OCI-LY1 (cell line): ENCODE measurements around the gene FARS2.

Source experiments
- H2AFZ ChIP-seq: fragments of 200-600 bp; sonication (generic), shearing (Covaris generic); 2 replicates; pipeline ENCODE4 v1.6.0; 2014; ENCODE audit warnings: antibody characterized with exemption, mild to moderate bottlenecking, low read length
- H3F3A ChIP-seq: fragments of 200-600 bp; sonication (generic), shearing (Covaris generic); 2 replicates; pipeline ENCODE4 v1.6.0; 2014; ENCODE audit warnings: mild to moderate bottlenecking, antibody characterized with exemption, low read length, moderate library complexity; ENCODE audit not compliant: insufficient read depth
- H3K27ac ChIP-seq: fragments of 200-600 bp; sonication (generic); 2 replicates; pipeline ENCODE4 v1.5.1; 2014; ENCODE audit warnings: low read length, mixed run types, mild to moderate bottlenecking, low read depth; ENCODE audit not compliant: poor library complexity, severe bottlenecking
- H3K27me3 ChIP-seq: fragments of 200-600 bp; sonication (generic); 2 replicates; pipeline ENCODE4 v1.6.0; 2014; ENCODE audit warnings: antibody characterized with exemption, mild to moderate bottlenecking, low read length, moderate library complexity; ENCODE audit not compliant: insufficient read depth
- H3K36me3 ChIP-seq: fragments of 200-600 bp; sonication (generic); 2 replicates; pipeline ENCODE4 v1.6.1; 2014; ENCODE audit warnings: mild to moderate bottlenecking, antibody characterized with exemption, low read length, moderate library complexity, mixed read lengths; ENCODE audit not compliant: insufficient read depth
- H3K4me1 ChIP-seq: fragments of 200-600 bp; sonication (generic); 2 replicates; pipeline ENCODE4 v1.5.1; 2014; ENCODE audit warnings: mild to moderate bottlenecking, low read length, moderate library complexity; ENCODE audit not compliant: insufficient read depth, severe bottlenecking
- H3K4me2 ChIP-seq: fragments of 200-600 bp; sonication (generic), shearing (Covaris generic); 2 replicates; pipeline ENCODE4 v1.6.1; 2014; ENCODE audit warnings: low read length
- H3K4me3 ChIP-seq: fragments of 200-600 bp; sonication (generic); 2 replicates; pipeline ENCODE4 v1.5.1; 2014; ENCODE audit warnings: low read length, low read depth, mild to moderate bottlenecking, mixed read lengths; ENCODE audit not compliant: poor library complexity, severe bottlenecking
- H3K79me2 ChIP-seq: fragments of 200-600 bp; shearing (Covaris generic); 2 replicates; pipeline ENCODE4 v1.6.1; 2016; ENCODE audit warnings: mixed run types, low read length, mixed read lengths; ENCODE audit not compliant: insufficient read depth
- H3K9ac ChIP-seq: fragments of 200-600 bp; sonication (generic), shearing (Covaris generic); 2 replicates; pipeline ENCODE4 v1.6.1; 2014; ENCODE audit warnings: mild to moderate bottlenecking, low read length, mixed read lengths
- H3K9me2 ChIP-seq: fragments of 200-600 bp; sonication (generic), shearing (Covaris generic); 2 replicates; pipeline ENCODE4 v1.6.1; 2014; ENCODE audit warnings: low read depth, mild to moderate bottlenecking, low read length, mixed read lengths
- H3K9me3 ChIP-seq: fragments of 200-600 bp; shearing (Covaris generic); 2 replicates; pipeline ENCODE4 v1.6.1; 2014; ENCODE audit warnings: low read length, mixed read lengths
- H4K20me1 ChIP-seq: fragments of 200-600 bp; sonication (generic), shearing (Covaris generic); 2 replicates; pipeline ENCODE4 v1.6.0; 2016; ENCODE audit warnings: mild to moderate bottlenecking, low read length; ENCODE audit not compliant: insufficient read depth
- CTCF ChIP-seq: fragments of 200-600 bp; sonication (generic), shearing (Covaris generic); IDR thresholded peaks from 2 replicates; pipeline ENCODE4 v1.5.1; 2017; ENCODE audit warnings: mild to moderate bottlenecking, antibody characterized with exemption, low read length, moderate library complexity, mixed read lengths
- EZH2 ChIP-seq: fragments of 200-600 bp; sonication (generic), shearing (Covaris generic); IDR thresholded peaks from 2 replicates; pipeline ENCODE4 v1.8.0; 2017; ENCODE audit warnings: borderline replicate concordance, mixed run types, mild to moderate bottlenecking, antibody characterized with exemption, low read length, moderate library complexity, mixed read lengths

Gene FARS2

GRCh38 chr6:5270093-5270680 is 8.9 kb downstream of the FARS2 start:
- no peaks in the 10 kb centered on the region for H3K9me2 ChIP-seq
- no peak overlapping the region for H3K4me2 ChIP-seq

GRCh38 chr6:5271926-5272325 is 10.6 kb downstream of the FARS2 start:
- Histone ChIP-seq H4K20me1 (no peaks in the 10 kb centered on the region), H3K4me3 (no peak overlapping the region), H3K27ac (no peak overlapping the region), H3F3A (no peaks in the 10 kb centered on the region), H3K79me2 (0 out of 2 replicates have a peak, but pooled peaks cover 5% of the 10 kb centered on the region), H2AFZ (no peak overlapping the region), H3K4me2 (no peak overlapping the region), H3K9me2 (no peaks in the 10 kb centered on the region), H3K4me1 (peaks cover 5% of the 10 kb centered on the region), H3K9me3 (no peaks in the 10 kb centered on the region), H3K36me3 (no peaks in the 10 kb centered on the region; the same call in 1 of the 2 replicates), H3K9ac (no peak overlapping the region), H3K27me3 (no peaks in the 10 kb centered on the region)
- no peak for TF ChIP-seq EZH2
- no peak for TF ChIP-seq CTCF

More at GRCh38 chr6:5270093-5270680, 8.9 kb downstream of the FARS2 start:
- TF ChIP-seq CTCF (no peak), EZH2 (no peak)
- H3K9ac ChIP-seq: no peak overlapping the region
- no peak overlapping the region for H3K4me3 ChIP-seq
- H3K27ac ChIP-seq: no peak overlapping the region
- no peaks in the 10 kb centered on the region for H3F3A ChIP-seq
- H3K27me3 ChIP-seq: no peaks in the 10 kb centered on the region
- no peaks in the 10 kb centered on the region; the same call in 1 of the 2 replicates for H3K36me3 ChIP-seq
- H3K79me2 ChIP-seq: 0 out of 2 replicates have a peak, but pooled peaks cover 5% of the 10 kb centered on the region
- H2AFZ ChIP-seq: no peak overlapping the region
- no peaks in the 10 kb centered on the region for H4K20me1 ChIP-seq
- H3K4me1 ChIP-seq: peaks cover 5% of the 10 kb centered on the region
- no peaks in the 10 kb centered on the region for H3K9me3 ChIP-seq

GRCh38 chr6:5274231-5274630 is 12.9 kb downstream of the FARS2 start:
- Histone ChIP-seq H3F3A (no peaks in the 10 kb centered on the region), H3K4me1 (peaks cover 9% of the 10 kb centered on the region)
- TF ChIP-seq CTCF (no peak), EZH2 (no peak)

More at GRCh38 chr6:5274231-5274630, 12.9 kb downstream of the FARS2 start:
- no peak overlapping the region for H2AFZ ChIP-seq
- no peak overlapping the region for H3K27ac ChIP-seq
- no peaks in the 10 kb centered on the region for H3K36me3 ChIP-seq
- H3K27me3 ChIP-seq: no peaks in the 10 kb centered on the region
- no peaks in the 10 kb centered on the region for H4K20me1 ChIP-seq
- no peaks in the 10 kb centered on the region for H3K9me2 ChIP-seq
- 0 out of 2 replicates have a peak, but pooled peaks cover 5% of the 10 kb centered on the region for H3K79me2 ChIP-seq
- no peak overlapping the region for H3K4me2 ChIP-seq
- no peaks in the 10 kb centered on the region for H3K9me3 ChIP-seq
- no peak overlapping the region for H3K9ac ChIP-seq
- H3K4me3 ChIP-seq: no peak overlapping the region
